Hepatocyte (in vitro differentiated cells): ENCODE data around the gene GRIA1. TPM values are rescaled to one million over a fixed set of nuclear protein-coding genes. Genes with fewer than 3 reads are reported as not detected.

Experiments used
- DNase-seq: peaks from one replicate; pipeline ENCODE4 v3.0.0-alpha.2; 2016; ENCODE audit warnings: low spot score
- H2AFZ ChIP-seq: fragments of 200-600 bp; sonication (generic); 2 replicates; pipeline ENCODE4 v1.6.0; 2016; ENCODE audit warnings: antibody characterized with exemption, mild to moderate bottlenecking
- H3K27ac ChIP-seq: fragments of 200-600 bp; sonication (generic); 2 replicates; pipeline ENCODE4 v1.5.1; 2016; ENCODE audit warnings: mild to moderate bottlenecking
- H3K27me3 ChIP-seq: fragments of 200-600 bp; sonication (generic); 2 replicates; pipeline ENCODE4 v1.6.1; 2016
- H3K36me3 ChIP-seq: fragments of 200-600 bp; sonication (generic); replicated peaks from 2 replicates; pipeline ENCODE4 v1.5.1; 2016; ENCODE audit warnings: low read depth; ENCODE audit not compliant: insufficient read depth
- H3K4me1 ChIP-seq: fragments of 200-600 bp; sonication (generic); 2 replicates; pipeline ENCODE4 v1.5.1; 2016; ENCODE audit warnings: mild to moderate bottlenecking, moderate library complexity; ENCODE audit not compliant: insufficient read depth
- H3K4me2 ChIP-seq: fragments of 200-600 bp; sonication (generic); 2 replicates; pipeline ENCODE4 v1.6.0; 2016
- H3K4me3 ChIP-seq: fragments of 200-600 bp; sonication (generic); 2 replicates; pipeline ENCODE4 v1.5.1; 2016; ENCODE audit warnings: mild to moderate bottlenecking
- H3K79me2 ChIP-seq: fragments of 200-600 bp; sonication (generic); 2 replicates; pipeline ENCODE4 v1.6.0; 2017; ENCODE audit warnings: mild to moderate bottlenecking
- H3K9me2 ChIP-seq: fragments of 200-600 bp; sonication (generic); replicated peaks from 2 replicates; pipeline ENCODE4 v1.6.0; 2017; ENCODE audit warnings: mild to moderate bottlenecking; ENCODE audit not compliant: insufficient read depth
- H3K9me3 ChIP-seq: fragments of 200-600 bp; sonication (generic); 2 replicates; pipeline ENCODE4 v1.5.1; 2016; ENCODE audit warnings: low read depth, mild to moderate bottlenecking
- H4K20me1 ChIP-seq: fragments of 200-600 bp; sonication (generic); 2 replicates; pipeline ENCODE4 v1.6.0; 2016; ENCODE audit warnings: mild to moderate bottlenecking; ENCODE audit not compliant: insufficient read depth, poor library complexity, severe bottlenecking
- EZH2 ChIP-seq: fragments of 200-600 bp; sonication (generic); IDR thresholded peaks from 2 replicates; pipeline ENCODE4 v1.6.1; 2016; ENCODE audit warnings: antibody characterized with exemption, mild to moderate bottlenecking, borderline replicate concordance
- EZH2phosphoT487 ChIP-seq: fragments of 200-600 bp; sonication (generic); IDR thresholded peaks from one replicate; pipeline ENCODE4 v1.6.1; 2018; ENCODE audit warnings: antibody characterized with exemption, mild to moderate bottlenecking, low read depth, moderate library complexity; ENCODE audit not compliant: unreplicated experiment, severe bottlenecking
- WGBS: methylation state at CpG from one replicate; pipeline ENCODE4 v1.1.6; 2016; ENCODE audit warnings: low lambda C conversion rate; ENCODE audit errors: missing lambda C conversion rate; 5-methylcytosine and 5-hydroxymethylcytosine counted together
- polyA plus RNA-seq: library from polyadenylated mRNA; unstranded; fragments of >200 nt; fragmentation: Nextera tagmentation; extraction: Ambion mirVana; gene quantifications from 2 replicates; pipeline ENCODE4 v1.2.1, GENCODE V29; 2016
- total RNA-seq: library from RNA; depleted of rRNA; stranded (reverse); fragments of >200 nt; gene quantifications from 2 replicates; pipeline ENCODE4 v1.2.3, GENCODE V29; 2014
- TF ChIP-seq, protein P1 (sequence below): fragments of 200-600 bp; sonication (generic); IDR thresholded peaks from 2 replicates; pipeline ENCODE4 v1.5.1; 2016; ENCODE audit warnings: antibody characterized with exemption, mild to moderate bottlenecking; ENCODE audit not compliant: poor library complexity

GRIA1 gene
- total and polyA plus RNA-seq, 2 experiments from 2014 or later, result 0.29 to 0.50 TPM

DNA sequence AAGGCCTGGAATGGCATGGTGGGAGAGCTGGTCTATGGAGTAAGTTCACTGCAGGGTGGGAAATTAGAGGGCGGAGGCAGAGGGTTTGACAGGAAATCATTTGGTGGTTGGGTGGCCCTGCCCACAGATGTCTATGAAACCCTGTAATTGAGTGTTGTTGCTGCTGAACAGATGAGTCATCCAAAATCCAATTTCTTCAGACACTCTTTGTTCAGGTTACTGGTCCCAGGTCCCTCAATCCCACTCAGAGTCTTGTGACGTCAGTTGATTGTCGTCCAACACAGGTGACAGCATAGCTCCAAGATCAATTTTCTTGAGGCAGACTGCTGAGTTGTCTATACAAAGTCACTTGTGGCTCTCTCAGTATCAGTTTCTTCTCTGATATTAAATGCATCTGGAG, 208.6 kb downstream of the GRIA1 start:
- Histone ChIP-seq H3K4me3 (no peak overlapping the region), H3K4me1 (no peaks in the 10 kb centered on the region), H3K4me2 (no peak overlapping the region), H3K27ac (no peak overlapping the region), H3K9me2 (no peaks in the 10 kb centered on the region), H3K9me3 (no peaks in the 10 kb centered on the region), H4K20me1 (no peaks in the 10 kb centered on the region), H3K79me2 (no peaks in the 10 kb centered on the region), H3K36me3 (no peaks in the 10 kb centered on the region), H3K27me3 (no peaks in the 10 kb centered on the region), H2AFZ (no peak overlapping the region)
- DNase-seq, result no peak
- TF ChIP-seq EZH2 (no peak), EZH2phosphoT487 (no peak)
- TF ChIP-seq, protein P1, sequence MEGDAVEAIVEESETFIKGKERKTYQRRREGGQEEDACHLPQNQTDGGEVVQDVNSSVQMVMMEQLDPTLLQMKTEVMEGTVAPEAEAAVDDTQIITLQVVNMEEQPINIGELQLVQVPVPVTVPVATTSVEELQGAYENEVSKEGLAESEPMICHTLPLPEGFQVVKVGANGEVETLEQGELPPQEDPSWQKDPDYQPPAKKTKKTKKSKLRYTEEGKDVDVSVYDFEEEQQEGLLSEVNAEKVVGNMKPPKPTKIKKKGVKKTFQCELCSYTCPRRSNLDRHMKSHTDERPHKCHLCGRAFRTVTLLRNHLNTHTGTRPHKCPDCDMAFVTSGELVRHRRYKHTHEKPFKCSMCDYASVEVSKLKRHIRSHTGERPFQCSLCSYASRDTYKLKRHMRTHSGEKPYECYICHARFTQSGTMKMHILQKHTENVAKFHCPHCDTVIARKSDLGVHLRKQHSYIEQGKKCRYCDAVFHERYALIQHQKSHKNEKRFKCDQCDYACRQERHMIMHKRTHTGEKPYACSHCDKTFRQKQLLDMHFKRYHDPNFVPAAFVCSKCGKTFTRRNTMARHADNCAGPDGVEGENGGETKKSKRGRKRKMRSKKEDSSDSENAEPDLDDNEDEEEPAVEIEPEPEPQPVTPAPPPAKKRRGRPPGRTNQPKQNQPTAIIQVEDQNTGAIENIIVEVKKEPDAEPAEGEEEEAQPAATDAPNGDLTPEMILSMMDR, result no peak
- WGBS, result 91% methylated on average over 3 of the region's 3 CpGs

- Histone ChIP-seq H3K4me2 (no peak overlapping the region), H3K27ac (no peak overlapping the region), H3K4me3 (no peak overlapping the region), H3K4me1 (no peaks in the 10 kb centered on the region), H3K36me3 (no peaks in the 10 kb centered on the region), H3K9me2 (no peaks in the 10 kb centered on the region), H4K20me1 (no peaks in the 10 kb centered on the region), H3K9me3 (no peaks in the 10 kb centered on the region), H3K27me3 (no peaks in the 10 kb centered on the region), H2AFZ (no peak overlapping the region), H3K79me2 (no peaks in the 10 kb centered on the region)
- no peak for DNase-seq
- no peak for TF ChIP-seq EZH2
- TF ChIP-seq, protein P1, result no peak
- no peak for TF ChIP-seq EZH2phosphoT487
These were observed 210.5 kb downstream of the GRIA1 start for GRCh38 chr5:153700940-153701339.

DNA sequence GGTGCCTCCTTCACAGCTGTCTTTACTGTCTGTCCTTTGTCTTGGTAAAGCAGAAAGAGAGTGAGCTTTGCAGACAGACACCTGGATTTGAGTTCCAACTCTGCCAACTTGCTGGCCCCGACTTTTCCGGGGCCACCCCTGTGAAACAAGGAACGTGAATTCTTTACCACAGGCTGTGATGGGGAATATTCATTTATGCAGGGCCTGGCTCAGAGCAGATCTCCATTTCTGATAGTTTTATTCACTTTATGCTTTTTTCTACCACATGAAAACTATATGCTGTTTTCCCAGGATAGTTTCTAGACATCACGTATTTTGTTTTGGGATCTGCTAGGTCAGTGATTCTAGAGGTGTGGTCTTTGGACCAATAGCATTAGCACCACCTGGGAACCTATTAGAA, 211.8 kb downstream of the GRIA1 start:
- H3K9me2 ChIP-seq, result no peaks in the 10 kb centered on the region
- no peak overlapping the region for H3K27ac ChIP-seq
- H3K4me3 ChIP-seq, result no peak overlapping the region
- no peak overlapping the region for H2AFZ ChIP-seq
- no peaks in the 10 kb centered on the region for H4K20me1 ChIP-seq
- H3K36me3 ChIP-seq, result no peaks in the 10 kb centered on the region
- no peak for DNase-seq
- H3K4me1 ChIP-seq, result no peaks in the 10 kb centered on the region
- TF ChIP-seq, protein P1, result no peak
- no peak for TF ChIP-seq EZH2
- TF ChIP-seq EZH2phosphoT487, result no peak
- H3K4me2 ChIP-seq, result no peak overlapping the region
- no peaks in the 10 kb centered on the region for H3K27me3 ChIP-seq
- no peaks in the 10 kb centered on the region for H3K9me3 ChIP-seq
- WGBS, result 89% methylated on average over 4 of the region's 4 CpGs
- no peaks in the 10 kb centered on the region for H3K79me2 ChIP-seq

DNA sequence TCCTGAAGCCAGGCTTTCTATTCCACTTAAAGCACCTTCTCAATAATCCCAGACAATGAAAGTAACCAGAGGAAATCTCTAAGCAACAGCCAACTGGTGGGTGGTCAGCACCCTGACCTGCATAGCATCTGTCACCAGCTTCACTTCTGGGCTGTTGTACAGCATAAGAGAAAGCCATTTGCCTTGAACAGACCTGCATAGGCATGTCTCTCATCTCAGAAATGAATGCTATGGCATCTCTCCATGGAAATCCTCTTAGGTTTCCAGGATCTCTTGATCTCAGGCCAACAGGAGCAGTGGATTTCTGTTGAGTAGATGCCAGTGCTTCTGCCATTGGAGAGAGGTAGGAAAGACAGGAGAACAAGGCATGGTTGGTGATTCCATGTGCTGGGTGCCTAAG, 213.6 kb downstream of the GRIA1 start:
- Histone ChIP-seq H3K79me2 (no peaks in the 10 kb centered on the region), H4K20me1 (no peaks in the 10 kb centered on the region), H2AFZ (no peak overlapping the region), H3K9me3 (no peaks in the 10 kb centered on the region), H3K27ac (no peak overlapping the region), H3K4me3 (no peak overlapping the region), H3K4me1 (no peaks in the 10 kb centered on the region), H3K36me3 (no peaks in the 10 kb centered on the region), H3K9me2 (no peaks in the 10 kb centered on the region), H3K27me3 (no peaks in the 10 kb centered on the region), H3K4me2 (no peak overlapping the region)
- no peak for DNase-seq
- TF ChIP-seq, protein P1, result no peak
- TF ChIP-seq EZH2phosphoT487 (no peak), EZH2 (no peak)
